Choroid plexus epithelial cell (primary cell): Measurements from ENCODE around the gene ARHGAP33.
"Not testable (repeated sequence)": the region's sequence is repeated elsewhere in the genome, so short reads cannot be mapped to it uniquely, and the experiment has no call there.

Experiments used
- DNase-seq: peaks from one replicate; pipeline ENCODE4 v3.0.0-alpha.2; 2010; ENCODE audit warnings: low read depth
- H3K4me3 ChIP-seq: 2 replicates; pipeline ENCODE4 v1.5.1; 2011; ENCODE audit warnings: low read depth, mild to moderate bottlenecking, control low read depth, low read length, moderate library complexity
- CTCF ChIP-seq: conservative IDR thresholded peaks from 2 replicates; pipeline ENCODE4 v1.5.1; 2011; ENCODE audit warnings: low read depth, mild to moderate bottlenecking, control low read depth, inconsistent platforms, low read length, moderate library complexity

ARHGAP33 gene

GRCh38 chr19:35793381-35794165 is 18.2 kb downstream of the ARHGAP33 start:
- no peak overlapping the region for H3K4me3 ChIP-seq
- TF ChIP-seq CTCF: no peak
- peak; percentile 18 for DNase-seq

- not testable (repeated sequence) for DNase-seq
These were observed 20.2 kb downstream of the ARHGAP33 start for GRCh38 chr19:35795564-35795963.

GRCh38 chr19:35796645-35797542 is 21.5 kb downstream of the ARHGAP33 start:
- DNase-seq: no peak
- H3K4me3 ChIP-seq: no peak overlapping the region
- TF ChIP-seq CTCF: no peak

More at GRCh38 chr19:35795564-35795963, 20.2 kb downstream of the ARHGAP33 start:
- not testable (repeated sequence) for H3K4me3 ChIP-seq

DNA sequence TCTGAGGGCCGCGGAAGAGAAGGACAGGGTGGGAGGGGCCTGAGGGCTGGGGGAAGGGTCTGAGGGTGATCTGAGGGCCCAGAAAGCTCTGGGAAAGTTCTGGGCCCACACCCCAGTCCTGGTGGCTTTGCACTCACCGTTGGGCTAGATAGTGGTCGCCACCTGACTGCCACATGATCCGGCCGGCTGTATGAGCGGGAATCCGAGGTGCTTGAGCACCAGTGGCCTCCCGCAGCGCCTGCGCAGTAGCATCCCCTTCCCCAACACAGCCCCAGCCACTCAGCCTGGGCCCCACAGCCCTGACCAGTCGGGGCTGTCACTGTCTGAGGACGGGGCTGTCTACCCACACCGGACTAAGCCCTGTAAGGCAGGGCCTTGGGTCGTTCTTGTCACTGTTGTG is 22.3 kb downstream of the ARHGAP33 start:
- no peak overlapping the region for H3K4me3 ChIP-seq
- DNase-seq: peak; percentile 7
- TF ChIP-seq CTCF: no peak

DNA sequence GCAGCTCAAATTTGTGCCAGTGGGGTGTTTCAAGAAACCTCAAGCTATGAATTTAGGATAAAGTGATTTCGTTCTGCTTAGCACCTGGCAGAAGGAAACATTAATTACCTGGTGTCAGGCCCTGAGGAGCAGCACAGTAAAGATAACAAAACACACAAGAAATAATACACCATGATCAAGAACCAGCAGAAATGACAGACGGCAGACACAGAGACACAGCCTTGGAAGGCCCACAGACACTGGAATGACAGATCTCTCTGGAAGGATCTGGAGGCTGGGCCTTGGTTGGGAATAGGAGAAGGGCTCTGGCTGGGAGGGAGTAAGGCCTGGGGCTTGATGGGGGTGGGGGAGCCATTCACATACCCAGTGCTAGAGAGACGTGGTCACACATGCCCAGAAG is 26.5 kb downstream of the ARHGAP33 start:
- no peak overlapping the region for H3K4me3 ChIP-seq
- no peak for TF ChIP-seq CTCF
- DNase-seq: no peak

DNA sequence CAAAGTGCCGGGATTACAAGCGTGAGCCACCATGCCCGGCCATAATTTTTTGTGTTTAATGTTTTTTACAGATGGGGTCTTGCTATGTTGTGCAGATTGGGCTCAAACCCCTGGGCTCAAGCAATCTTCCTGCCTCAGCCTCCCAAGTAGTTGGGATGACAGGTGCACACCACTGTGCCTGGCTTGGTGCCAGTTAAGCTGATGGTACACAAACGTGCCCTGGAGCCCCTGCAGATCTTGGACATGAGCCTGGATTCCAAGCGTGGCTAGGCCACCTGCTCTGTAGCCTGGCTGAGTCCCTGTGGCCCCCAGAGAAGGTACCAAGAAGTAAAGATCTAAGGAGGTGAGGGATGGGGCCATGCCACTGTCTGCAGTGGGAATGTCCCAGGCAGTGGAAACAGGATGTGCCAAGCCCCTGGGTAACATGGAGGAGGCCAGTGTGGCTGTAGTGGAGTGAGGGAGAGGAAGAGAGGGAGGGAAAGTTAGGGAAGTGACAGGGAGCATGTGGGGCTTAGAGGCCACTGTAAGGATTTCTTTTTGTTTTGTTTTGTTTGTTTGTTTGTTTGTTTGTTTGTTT is 30.2 kb downstream of the ARHGAP33 start:
- no peak overlapping the region for H3K4me3 ChIP-seq
- DNase-seq: no peak
- TF ChIP-seq CTCF: no peak

DNA sequence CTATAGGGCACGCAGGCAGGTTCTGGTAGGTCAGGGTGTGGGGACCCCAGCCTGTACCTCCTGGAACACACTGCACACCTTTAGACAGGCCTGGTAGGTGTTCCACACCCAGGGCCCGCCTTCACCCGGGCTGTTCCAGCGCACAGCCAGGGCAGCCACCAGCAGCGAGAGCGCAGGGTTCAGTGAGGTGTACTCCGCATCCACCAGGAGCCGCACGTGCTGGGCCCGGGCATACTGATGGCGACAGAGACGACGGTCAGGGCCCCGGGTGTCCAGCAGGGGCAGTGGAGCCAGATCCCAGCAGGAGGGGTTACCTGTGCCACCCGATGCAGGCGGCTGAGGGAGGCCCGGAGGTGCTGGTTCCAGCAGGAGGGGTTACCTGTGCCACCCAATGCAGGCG is 31.2 kb downstream of the ARHGAP33 start:
- TF ChIP-seq CTCF: no peak
- DNase-seq: no peak
- no peak overlapping the region for H3K4me3 ChIP-seq
